ENCODE measurements around the gene KRTAP12-1. TPM values are rescaled to one million over a fixed set of nuclear protein-coding genes. Genes with fewer than 3 reads are reported as not detected.
"Not testable (repeated sequence)": the region's sequence is repeated elsewhere in the genome, so short reads cannot be mapped to it uniquely, and the experiment has no call there.

KRTAP12-1 gene
- total RNA-seq, 1 donor from 2014 or later, result not detected

GRCh38 chr21:44670642-44671432 is 11.1 kb downstream of the KRTAP12-1 start:
- intact Hi-C loops (cut with micrococcal nuclease), result no loop called here

GRCh38 chr21:44667612-44668011 is 14.4 kb downstream of the KRTAP12-1 start:
- intact Hi-C loops (cut with micrococcal nuclease), result no loop called here

- intact Hi-C loops (cut with micrococcal nuclease), result no loop called here
Observed at GRCh38 chr21:44666401-44667320, 15.3 kb downstream of the KRTAP12-1 start, which contains the start of gene KRTAP12-2. KRTAP12-2 (minus strand) TSS chr21:44666927; CDS start chr21:44666886, 41 bp downstream.

- intact Hi-C loops (cut with micrococcal nuclease), result no loop called here
Observed at GRCh38 chr21:44664691-44665090, 17.3 kb downstream of the KRTAP12-1 start.

GRCh38 chr21:44661567-44661966 is 20.4 kb downstream of the KRTAP12-1 start:
- intact Hi-C loops (cut with micrococcal nuclease), result not testable (repeated sequence)

- intact Hi-C loops (cut with micrococcal nuclease), result loop anchor here (2.0 to 10.0 kb wide), 3 partner anchors 14 to 146 kb away; partner anchors contain the start of gene UBE2G2
Observed at GRCh38 chr21:44658913-44659595, 22.9 kb downstream of the KRTAP12-1 start.

GRCh38 chr21:44658541-44658910 is 23.4 kb downstream of the KRTAP12-1 start:
- intact Hi-C loops (cut with micrococcal nuclease), result loop anchor here (2.0 to 10.0 kb wide), 3 partner anchors 14 to 146 kb away; partner anchors contain the start of gene UBE2G2

- intact Hi-C loops (cut with micrococcal nuclease), result loop anchor here (1.0 to 10.0 kb wide), 4 partner anchors 13 to 147 kb away; partner anchors contain the start of gene UBE2G2
Observed at GRCh38 chr21:44657635-44658540, 24.1 kb downstream of the KRTAP12-1 start, which contains the start of gene KRTAP12-3. KRTAP12-3 (plus strand) TSS chr21:44657932; CDS start chr21:44657980, 48 bp downstream.

GRCh38 chr21:44656868-44657267 is 25.1 kb downstream of the KRTAP12-1 start:
- intact Hi-C loops (cut with micrococcal nuclease), result loop anchor here (1.0 to 10.0 kb wide), 3 partner anchors 38 to 148 kb away; partner anchors contain the start of gene UBE2G2

- intact Hi-C loops (cut with micrococcal nuclease), result loop anchor here (5.0 to 10.0 kb wide), 2 partner anchors 87 to 150 kb away; partner anchors contain the start of gene UBE2G2
Observed at GRCh38 chr21:44654576-44655175, 27.3 kb downstream of the KRTAP12-1 start, which contains the start of gene KRTAP12-4. KRTAP12-4 (minus strand) TSS chr21:44654659; CDS start chr21:44654614, 45 bp downstream.

GRCh38 chr21:44653656-44654575 is 28.0 kb downstream of the KRTAP12-1 start:
- intact Hi-C loops (cut with micrococcal nuclease), result loop anchor here (10.0 kb wide), 1 partner anchor 151 kb away; the partner anchor contains the start of gene UBE2G2

GRCh38 chr21:44653123-44653522 is 28.8 kb downstream of the KRTAP12-1 start:
- intact Hi-C loops (cut with micrococcal nuclease), result loop anchor here (10.0 kb wide), 1 partner anchor 152 kb away; the partner anchor contains the start of gene UBE2G2

- intact Hi-C loops (cut with micrococcal nuclease), result loop anchor here (10.0 kb wide), 1 partner anchor 154 kb away; the partner anchor contains the start of gene UBE2G2
Observed at GRCh38 chr21:44650973-44651675, 30.8 kb downstream of the KRTAP12-1 start.

- intact Hi-C loops (cut with micrococcal nuclease), result loop anchor here (10.0 kb wide), 1 partner anchor 154 kb away; the partner anchor contains the start of gene UBE2G2
Observed at GRCh38 chr21:44650265-44650972, 31.5 kb downstream of the KRTAP12-1 start.

- intact Hi-C loops (cut with micrococcal nuclease), result loop anchor here (10.0 kb wide), 1 partner anchor 155 kb away; the partner anchor contains the start of gene UBE2G2
Observed at GRCh38 chr21:44649521-44650100, 32.4 kb downstream of the KRTAP12-1 start.

Measured in T-helper 1 cell treated with Interleukin-12 subunit alpha and Interleukin-12 subunit beta and Interleukin-4 antibody, amounts not matched to agents 30 ng/mL and 1 ng/mL, for 36 hours (primary cell).